Activated CD4-positive, alpha-beta T cell treated with anti-CD3 and anti-CD28 coated beads for 48 hours (primary cell): ENCODE results near the gene SLC25A51.
"Not testable (repeated sequence)": the region's sequence is repeated elsewhere in the genome, so short reads cannot be mapped to it uniquely, and the experiment has no call there.

Source experiments
- DNase-seq: peaks from one replicate; pipeline ENCODE4 v3.0.0-alpha.2; 2020

SLC25A51 gene

GRCh38 chr9:37919246-37919955, 15.5 kb upstream of the SLC25A51 start:
- DNase-seq = no peak

- no peak for DNase-seq
Measured at GRCh38 chr9:37918665-37919170, 14.8 kb upstream of the SLC25A51 start.

GRCh38 chr9:37917801-37918664, 14.1 kb upstream of the SLC25A51 start:
- no peak for DNase-seq

GRCh38 chr9:37917313-37917731, 13.4 kb upstream of the SLC25A51 start:
- DNase-seq = no peak

GRCh38 chr9:37916471-37917312, 12.8 kb upstream of the SLC25A51 start:
- no peak for DNase-seq

GRCh38 chr9:37915911-37916470, 12.1 kb upstream of the SLC25A51 start:
- no peak for DNase-seq

- no peak for DNase-seq
Measured at GRCh38 chr9:37914701-37915358, 10.9 kb upstream of the SLC25A51 start.

- no peak for DNase-seq
Measured at GRCh38 chr9:37914154-37914551, 10.2 kb upstream of the SLC25A51 start.

- peak; percentile 87 for DNase-seq
Measured at GRCh38 chr9:37913480-37914153, 9.7 kb upstream of the SLC25A51 start.

GRCh38 chr9:37911271-37911681, 7.3 kb upstream of the SLC25A51 start:
- DNase-seq = no peak

GRCh38 chr9:37910271-37910670, 6.3 kb upstream of the SLC25A51 start:
- DNase-seq = no peak

GRCh38 chr9:37909836-37910235, 5.9 kb upstream of the SLC25A51 start:
- DNase-seq = not testable (repeated sequence)

GRCh38 chr9:37909326-37909725, 5.4 kb upstream of the SLC25A51 start:
- no peak for DNase-seq

- DNase-seq = no peak
Measured at GRCh38 chr9:37908698-37909186, 4.8 kb upstream of the SLC25A51 start.

GRCh38 chr9:37908283-37908682, 4.4 kb upstream of the SLC25A51 start:
- DNase-seq = no peak

GRCh38 chr9:37906312-37907239, 2.6 kb upstream of the SLC25A51 start:
- DNase-seq = no peak

GRCh38 chr9:37905776-37906175, 1.8 kb upstream of the SLC25A51 start:
- DNase-seq = no peak

- no peak for DNase-seq
Measured at GRCh38 chr9:37905131-37905505, 1.2 kb upstream of the SLC25A51 start.

- DNase-seq = peak; percentile 24
Measured at GRCh38 chr9:37904445-37905130, 661 bp upstream of the SLC25A51 start.
